Skeletal muscle cell (primary cell): ENCODE measurements around the gene HAND2.

Experiments
- DNase-seq: peaks from one replicate; pipeline ENCODE4 v3.0.0-alpha.2; 2010; ENCODE audit warnings: low read depth
- H3K4me3 ChIP-seq: 2 replicates; pipeline ENCODE4 v1.5.1; 2011; ENCODE audit warnings: low read depth, mild to moderate bottlenecking, control low read depth, low read length, moderate library complexity

HAND2 gene

GRCh38 chr4:173506597-173507211 is 23.3 kb downstream of the HAND2 start:
- H3K4me3 ChIP-seq: no peak overlapping the region
- no peak for DNase-seq

- DNase-seq: no peak
- no peak overlapping the region for H3K4me3 ChIP-seq
These were observed 24.0 kb downstream of the HAND2 start for GRCh38 chr4:173505924-173506518.

- DNase-seq: no peak
- no peak overlapping the region for H3K4me3 ChIP-seq
These were observed 25.9 kb downstream of the HAND2 start for GRCh38 chr4:173504181-173504503.

- H3K4me3 ChIP-seq: no peak overlapping the region
- DNase-seq: no peak
These were observed 26.5 kb downstream of the HAND2 start for GRCh38 chr4:173503330-173504180.

- DNase-seq: no peak
- H3K4me3 ChIP-seq: no peak overlapping the region
These were observed 27.7 kb downstream of the HAND2 start for GRCh38 chr4:173502282-173502681.

- H3K4me3 ChIP-seq: no peak overlapping the region
- no peak for DNase-seq
These were observed 28.4 kb downstream of the HAND2 start for GRCh38 chr4:173501592-173502150.

GRCh38 chr4:173500841-173501591 is 29.0 kb downstream of the HAND2 start:
- no peak for DNase-seq
- no peak overlapping the region for H3K4me3 ChIP-seq

GRCh38 chr4:173499658-173500535 is 30.1 kb downstream of the HAND2 start:
- DNase-seq: no peak
- H3K4me3 ChIP-seq: no peak overlapping the region

GRCh38 chr4:173498771-173499170 is 31.3 kb downstream of the HAND2 start:
- DNase-seq: no peak
- H3K4me3 ChIP-seq: no peak overlapping the region

GRCh38 chr4:173498023-173498422 is 32.0 kb downstream of the HAND2 start:
- DNase-seq: no peak
- H3K4me3 ChIP-seq: no peak overlapping the region

GRCh38 chr4:173494013-173494970 is 35.7 kb downstream of the HAND2 start:
- no peak for DNase-seq
- H3K4me3 ChIP-seq: peak overlapping the region; percentile 44

- no peak overlapping the region for H3K4me3 ChIP-seq
- DNase-seq: no peak
These were observed 37.0 kb downstream of the HAND2 start for GRCh38 chr4:173493041-173493440.

- DNase-seq: no peak
These were observed 37.7 kb downstream of the HAND2 start for GRCh38 chr4:173492315-173492714.

GRCh38 chr4:173490817-173491528 is 39.1 kb downstream of the HAND2 start:
- DNase-seq: peak; percentile 72
- no peak overlapping the region for H3K4me3 ChIP-seq

More at GRCh38 chr4:173492315-173492714, 37.7 kb downstream of the HAND2 start:
- no peak overlapping the region for H3K4me3 ChIP-seq

GRCh38 chr4:173490256-173490655 is 39.8 kb downstream of the HAND2 start:
- no peak for DNase-seq
- H3K4me3 ChIP-seq: no peak overlapping the region

- no peak overlapping the region for H3K4me3 ChIP-seq
- peak; percentile 47 for DNase-seq
These were observed 40.5 kb downstream of the HAND2 start for GRCh38 chr4:173489514-173489913.

GRCh38 chr4:173488656-173489055 is 41.4 kb downstream of the HAND2 start:
- H3K4me3 ChIP-seq: no peak overlapping the region
- DNase-seq: no peak
